OCI-LY1 (cell line): Measurements from ENCODE around the gene SAMD8.

Experiments used
- H2AFZ ChIP-seq: fragments of 200-600 bp; sonication (generic), shearing (Covaris generic); 2 replicates; pipeline ENCODE4 v1.6.0; 2014; ENCODE audit warnings: antibody characterized with exemption, mild to moderate bottlenecking, low read length
- H3F3A ChIP-seq: fragments of 200-600 bp; sonication (generic), shearing (Covaris generic); 2 replicates; pipeline ENCODE4 v1.6.0; 2014; ENCODE audit warnings: mild to moderate bottlenecking, antibody characterized with exemption, low read length, moderate library complexity; ENCODE audit not compliant: insufficient read depth
- H3K27ac ChIP-seq: fragments of 200-600 bp; sonication (generic); 2 replicates; pipeline ENCODE4 v1.5.1; 2014; ENCODE audit warnings: low read length, mixed run types, mild to moderate bottlenecking, low read depth; ENCODE audit not compliant: poor library complexity, severe bottlenecking
- H3K27me3 ChIP-seq: fragments of 200-600 bp; sonication (generic); 2 replicates; pipeline ENCODE4 v1.6.0; 2014; ENCODE audit warnings: antibody characterized with exemption, mild to moderate bottlenecking, low read length, moderate library complexity; ENCODE audit not compliant: insufficient read depth
- H3K36me3 ChIP-seq: fragments of 200-600 bp; sonication (generic); 2 replicates; pipeline ENCODE4 v1.6.1; 2014; ENCODE audit warnings: mild to moderate bottlenecking, antibody characterized with exemption, low read length, moderate library complexity, mixed read lengths; ENCODE audit not compliant: insufficient read depth
- H3K4me1 ChIP-seq: fragments of 200-600 bp; sonication (generic); 2 replicates; pipeline ENCODE4 v1.5.1; 2014; ENCODE audit warnings: mild to moderate bottlenecking, low read length, moderate library complexity; ENCODE audit not compliant: insufficient read depth, severe bottlenecking
- H3K4me2 ChIP-seq: fragments of 200-600 bp; sonication (generic), shearing (Covaris generic); 2 replicates; pipeline ENCODE4 v1.6.1; 2014; ENCODE audit warnings: low read length
- H3K4me3 ChIP-seq: fragments of 200-600 bp; sonication (generic); 2 replicates; pipeline ENCODE4 v1.5.1; 2014; ENCODE audit warnings: low read length, low read depth, mild to moderate bottlenecking, mixed read lengths; ENCODE audit not compliant: poor library complexity, severe bottlenecking
- H3K79me2 ChIP-seq: fragments of 200-600 bp; shearing (Covaris generic); 2 replicates; pipeline ENCODE4 v1.6.1; 2016; ENCODE audit warnings: mixed run types, low read length, mixed read lengths; ENCODE audit not compliant: insufficient read depth
- H3K9ac ChIP-seq: fragments of 200-600 bp; sonication (generic), shearing (Covaris generic); 2 replicates; pipeline ENCODE4 v1.6.1; 2014; ENCODE audit warnings: mild to moderate bottlenecking, low read length, mixed read lengths
- H3K9me2 ChIP-seq: fragments of 200-600 bp; sonication (generic), shearing (Covaris generic); 2 replicates; pipeline ENCODE4 v1.6.1; 2014; ENCODE audit warnings: low read depth, mild to moderate bottlenecking, low read length, mixed read lengths
- H3K9me3 ChIP-seq: fragments of 200-600 bp; shearing (Covaris generic); 2 replicates; pipeline ENCODE4 v1.6.1; 2014; ENCODE audit warnings: low read length, mixed read lengths
- H4K20me1 ChIP-seq: fragments of 200-600 bp; sonication (generic), shearing (Covaris generic); 2 replicates; pipeline ENCODE4 v1.6.0; 2016; ENCODE audit warnings: mild to moderate bottlenecking, low read length; ENCODE audit not compliant: insufficient read depth
- EZH2 ChIP-seq: fragments of 200-600 bp; sonication (generic), shearing (Covaris generic); IDR thresholded peaks from 2 replicates; pipeline ENCODE4 v1.8.0; 2017; ENCODE audit warnings: borderline replicate concordance, mixed run types, mild to moderate bottlenecking, antibody characterized with exemption, low read length, moderate library complexity, mixed read lengths
- TF ChIP-seq, protein P1 (sequence below): fragments of 200-600 bp; sonication (generic), shearing (Covaris generic); IDR thresholded peaks from 2 replicates; pipeline ENCODE4 v1.5.1; 2017; ENCODE audit warnings: mild to moderate bottlenecking, antibody characterized with exemption, low read length, moderate library complexity, mixed read lengths

The SAMD8 gene

GRCh38 chr10:75209086-75209920 is 97.8 kb downstream of the SAMD8 start:
- Histone ChIP-seq H3K4me3 (peak overlapping the region; percentile 96), H3K79me2 (peaks cover 29% of the 10 kb centered on the region), H3K27me3 (no peaks in the 10 kb centered on the region), H3K4me1 (peaks cover 26% of the 10 kb centered on the region), H3K36me3 (peaks cover 23% of the 10 kb centered on the region), H4K20me1 (no peaks in the 10 kb centered on the region), H3K4me2 (peak overlapping the region; percentile 84), H3K9me3 (no peaks in the 10 kb centered on the region), H2AFZ (no peak overlapping the region), H3F3A (no peaks in the 10 kb centered on the region), H3K9ac (peak overlapping the region; percentile 96), H3K9me2 (no peaks in the 10 kb centered on the region), H3K27ac (peak overlapping the region; percentile 80)
- TF ChIP-seq, protein P1, sequence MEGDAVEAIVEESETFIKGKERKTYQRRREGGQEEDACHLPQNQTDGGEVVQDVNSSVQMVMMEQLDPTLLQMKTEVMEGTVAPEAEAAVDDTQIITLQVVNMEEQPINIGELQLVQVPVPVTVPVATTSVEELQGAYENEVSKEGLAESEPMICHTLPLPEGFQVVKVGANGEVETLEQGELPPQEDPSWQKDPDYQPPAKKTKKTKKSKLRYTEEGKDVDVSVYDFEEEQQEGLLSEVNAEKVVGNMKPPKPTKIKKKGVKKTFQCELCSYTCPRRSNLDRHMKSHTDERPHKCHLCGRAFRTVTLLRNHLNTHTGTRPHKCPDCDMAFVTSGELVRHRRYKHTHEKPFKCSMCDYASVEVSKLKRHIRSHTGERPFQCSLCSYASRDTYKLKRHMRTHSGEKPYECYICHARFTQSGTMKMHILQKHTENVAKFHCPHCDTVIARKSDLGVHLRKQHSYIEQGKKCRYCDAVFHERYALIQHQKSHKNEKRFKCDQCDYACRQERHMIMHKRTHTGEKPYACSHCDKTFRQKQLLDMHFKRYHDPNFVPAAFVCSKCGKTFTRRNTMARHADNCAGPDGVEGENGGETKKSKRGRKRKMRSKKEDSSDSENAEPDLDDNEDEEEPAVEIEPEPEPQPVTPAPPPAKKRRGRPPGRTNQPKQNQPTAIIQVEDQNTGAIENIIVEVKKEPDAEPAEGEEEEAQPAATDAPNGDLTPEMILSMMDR = no peak
- TF ChIP-seq EZH2 = no peak

- no peaks in the 10 kb centered on the region for H3K27me3 ChIP-seq
- peak overlapping the region; percentile 80 for H3K27ac ChIP-seq
- no peaks in the 10 kb centered on the region for H3K9me3 ChIP-seq
- H3K4me2 ChIP-seq = peak overlapping the region; percentile 84
- H3K9me2 ChIP-seq = no peaks in the 10 kb centered on the region
- no peaks in the 10 kb centered on the region for H4K20me1 ChIP-seq
- H3K36me3 ChIP-seq = peaks cover 29% of the 10 kb centered on the region
- H3K4me3 ChIP-seq = peak overlapping the region; percentile 96
- H3K9ac ChIP-seq = peak overlapping the region; percentile 96
- H3F3A ChIP-seq = no peaks in the 10 kb centered on the region
- H3K79me2 ChIP-seq = peaks cover 29% of the 10 kb centered on the region
- TF ChIP-seq, protein P1 = no peak
- TF ChIP-seq EZH2 = no peak
- H3K4me1 ChIP-seq = peaks cover 26% of the 10 kb centered on the region
- no peak overlapping the region for H2AFZ ChIP-seq
These were observed 98.4 kb downstream of the SAMD8 start for GRCh38 chr10:75209921-75210281.

DNA sequence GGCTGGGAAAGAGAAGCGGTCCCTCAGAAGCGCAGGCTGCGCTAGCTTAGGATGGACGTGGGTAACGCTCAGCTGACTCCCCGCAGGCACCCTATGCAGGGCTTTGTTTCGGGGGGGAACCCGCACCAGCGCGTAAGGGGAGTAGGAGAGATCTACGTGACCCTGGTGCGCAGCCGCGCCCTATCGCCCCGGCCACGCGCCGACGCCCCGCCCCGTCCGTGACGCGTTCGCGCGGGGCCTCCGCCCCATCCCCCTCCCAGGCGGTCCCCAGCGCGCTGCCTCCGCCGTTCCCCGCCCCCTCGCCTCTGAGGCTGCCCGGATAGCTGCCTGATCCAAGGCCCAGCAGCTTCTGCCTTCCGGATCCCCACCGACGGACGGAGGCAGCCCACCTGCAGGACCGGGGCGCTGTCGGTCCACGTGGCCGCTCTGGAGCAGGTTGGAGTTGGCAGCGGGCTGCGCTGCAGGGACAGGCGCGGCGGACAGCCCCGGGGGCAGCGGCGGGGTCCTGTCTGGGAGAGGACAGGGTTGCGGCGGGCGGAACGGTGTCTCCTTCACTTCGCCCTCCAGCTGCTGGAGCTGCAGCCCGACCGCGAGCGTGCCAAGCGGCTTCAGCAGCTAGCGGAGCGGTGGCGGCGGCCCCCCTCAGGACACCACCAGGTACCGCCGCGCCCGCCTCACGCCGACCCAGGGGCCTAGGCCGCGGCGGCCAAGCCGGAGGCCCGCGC is 99.0 kb downstream of the SAMD8 start, which contains the start of gene VDAC2:
VDAC2 (plus strand) TSS at position 515 of the 725 bp plus-strand sequence. CDS start 363 bp downstream, outside the sequence.
- peak within 1 kb of the TSS; percentile 96 for H3K4me3 ChIP-seq
- H3K79me2 ChIP-seq = peaks cover 29% of the 10 kb centered on the region
- peak within 1 kb of the TSS; percentile 80 for H3K27ac ChIP-seq
- no peak for TF ChIP-seq EZH2
- TF ChIP-seq, protein P1 = no peak
- H3F3A ChIP-seq = no peaks in the 10 kb centered on the region
- H3K4me2 ChIP-seq = peak within 1 kb of the TSS; percentile 84
- H2AFZ ChIP-seq = no peak within 1 kb of the TSS
- H4K20me1 ChIP-seq = no peaks in the 10 kb centered on the region
- peaks cover 26% of the 10 kb centered on the region for H3K4me1 ChIP-seq
- H3K9ac ChIP-seq = peak within 1 kb of the TSS; percentile 96
- no peaks in the 10 kb centered on the region for H3K27me3 ChIP-seq
- H3K9me3 ChIP-seq = no peaks in the 10 kb centered on the region
- H3K36me3 ChIP-seq = peaks cover 35% of the 10 kb centered on the region
- H3K9me2 ChIP-seq = no peaks in the 10 kb centered on the region
